Testis (tissue), 2 donors: ENCODE data around the gene MRGPRD.

Experiments used
- CTCF ChIP-seq, 3 experiments: fragments of 450-650 bp in 2 of 3; fragments of 200-600 bp in 1 of 3; sonication (generic) in 1 of 3; IDR thresholded peaks; one replicate each; pipeline ENCODE4 v1.5.1; 2016 to 2019; ENCODE audit warnings: antibody characterized with exemption in 3 of 3, mild to moderate bottlenecking in 2 of 3, moderate library complexity in 1 of 3
- POLR2A ChIP-seq: fragments of 450-650 bp; IDR thresholded peaks from one replicate; pipeline ENCODE4 v1.6.1; 2017; ENCODE audit warnings: antibody characterized with exemption, mild to moderate bottlenecking, moderate library complexity

GRCh38 chr11:68970921-68971636, 9.7 kb downstream of the MRGPRD start:
- TF ChIP-seq CTCF (IDR thresholded peaks at IDR 0.05) (no peak), POLR2A (no peak)
